Aorta (tissue), 5 donors: ENCODE results near the gene GPR132. TPM values are rescaled to one million over a fixed set of nuclear protein-coding genes. Genes with fewer than 3 reads are reported as not detected.

Source experiments
- ATAC-seq: fragments of 200-7000 bp; cut with Tn5 transposase; one replicate; pipeline ENCODE4 v1.9.1; 2022; ENCODE audit warnings: moderate library complexity; ENCODE audit not compliant: low FRiP score
- DNase-seq, 2 donors: peaks; one replicate each; pipeline ENCODE4 v3.0.0-alpha.2; 2020
- H3K27ac ChIP-seq, 2 donors: one replicate each; pipeline ENCODE4 v1.5.1; 2013; ENCODE audit warnings: low read length in 2 of 2, mild to moderate bottlenecking in 2 of 2, moderate library complexity in 2 of 2, control low read depth in 1 of 2, inconsistent platforms in 1 of 2, low read depth in 1 of 2
- H3K27me3 ChIP-seq, 2 donors: one replicate each; pipeline ENCODE4 v1.6.1; 2013; ENCODE audit warnings: control low read depth in 1 of 2, low read length in 1 of 2, mild to moderate bottlenecking in 1 of 2, moderate library complexity in 1 of 2; ENCODE audit not compliant: insufficient read depth in 2 of 2, control insufficient read depth in 1 of 2
- H3K36me3 ChIP-seq, 2 donors: one replicate each; pipeline ENCODE4 v1.6.1; 2013; ENCODE audit warnings: control low read depth in 1 of 2, low read length in 1 of 2, mild to moderate bottlenecking in 1 of 2; ENCODE audit not compliant: insufficient read depth in 2 of 2, control insufficient read depth in 1 of 2
- H3K4me1 ChIP-seq, 2 donors: one replicate each; pipeline ENCODE4 v1.6.1; 2013; ENCODE audit warnings: low read length in 2 of 2, control low read depth in 1 of 2, mild to moderate bottlenecking in 1 of 2, moderate library complexity in 1 of 2; ENCODE audit not compliant: insufficient read depth in 2 of 2, control insufficient read depth in 1 of 2
- H3K4me3 ChIP-seq, 2 donors: one replicate each; pipeline ENCODE4 v1.5.1; 2013; ENCODE audit warnings: low read length in 2 of 2, control low read depth in 1 of 2, mild to moderate bottlenecking in 1 of 2
- H3K9me3 ChIP-seq: one replicate; pipeline ENCODE4 v1.6.1; 2013; ENCODE audit warnings: mild to moderate bottlenecking, low read length; ENCODE audit not compliant: control insufficient read depth
- whole genome bisulfite sequencing, 2 donors: extraction: QIAGEN DNeasy Blood & Tissue Kit; methylation state at CpG; one replicate each; pipeline ENCODE4 v1.1.7; 2013; 5-methylcytosine and 5-hydroxymethylcytosine counted together
- intact Hi-C, 2 donors: fragments of 100-400 bp; cut with DNase I; formaldehyde crosslinking; loops; one replicate each; pipeline versions ENCODE4 v1.14.2 to v1.15.0; 2022
- polyA plus RNA-seq, 2 donors: library from polyadenylated mRNA; stranded (reverse); fragments of 200-250 nt; gene quantifications; one replicate each; pipeline ENCODE4 v1.2.3, GENCODE V29; 2013
- total RNA-seq, 2 donors: library from RNA; stranded (reverse); fragmentation: NEBNext Ultra II Directional; extraction: Animal tissue kit (Norgen Biotek cat#: 25700); gene quantifications; one replicate each; pipeline ENCODE4 v1.2.1, GENCODE V29; 2021
- donor health status: healthy with polysubstance abuse.
- donor health status: Bipolar disorder and iron deficiency.
- donor health status: DM: no; HTN: no; CAD: no.
- donor health status: DM: no; HTN: no; CAD: no.
- donor health status: DM: yes; HTN: yes; CAD: no.

Gene GPR132
- total and polyA plus RNA-seq, 4 donors, result 1.0 to 5.0 (median 2.9) TPM; not detected in 1

GRCh38 chr14:105025429-105025828, 39.8 kb downstream of the GPR132 start:
- Histone ChIP-seq H3K27me3 (no peaks in the 10 kb centered on the region), H3K9me3 (no peaks in the 10 kb centered on the region), H3K27ac (no peak overlapping the region), H3K4me1 (no peaks in the 10 kb centered on the region), H3K36me3 (no peaks in the 10 kb centered on the region), H3K4me3 (no peak overlapping the region)
- intact Hi-C loops, result no loop called here
- DNase-seq, result peak in 1 of 2 donors; percentile 14
- ATAC-seq, result no peak
- 95 to 97% methylated on average over 6 of the region's 6 CpGs for WGBS, 2 donors

GRCh38 chr14:105023791-105024480, 41.3 kb downstream of the GPR132 start:
- Histone ChIP-seq H3K27ac (no peak overlapping the region), H3K27me3 (no peaks in the 10 kb centered on the region), H3K4me1 (no peaks in the 10 kb centered on the region), H3K9me3 (no peaks in the 10 kb centered on the region), H3K4me3 (no peak overlapping the region), H3K36me3 (no peaks in the 10 kb centered on the region)
- ATAC-seq (no peak), DNase-seq (no peak)
- 70 to 75% methylated on average over 4 of the region's 4 CpGs for WGBS, 2 donors
- intact Hi-C loops, result loop anchor here in 1 of 2 donors (5.0 kb wide), 1 partner anchor 52 kb away; no protein-coding TSS in a partner anchor

- Histone ChIP-seq H3K4me1 (no peaks in the 10 kb centered on the region), H3K9me3 (no peaks in the 10 kb centered on the region), H3K4me3 (no peak overlapping the region), H3K36me3 (no peaks in the 10 kb centered on the region), H3K27me3 (no peaks in the 10 kb centered on the region), H3K27ac (no peak overlapping the region)
- ATAC-seq (no peak), DNase-seq (no peak)
- intact Hi-C loops, result loop anchor here in 1 of 2 donors (5.0 kb wide), 1 partner anchor 51 kb away; no protein-coding TSS in a partner anchor
- 83 to 86% methylated on average over 11 of the region's 11 CpGs for WGBS, 2 donors
Observed at GRCh38 chr14:105023144-105023543, 42.1 kb downstream of the GPR132 start.

GRCh38 chr14:105022276-105022670, 43.0 kb downstream of the GPR132 start:
- Histone ChIP-seq H3K36me3 (no peaks in the 10 kb centered on the region), H3K4me3 (no peak overlapping the region), H3K27me3 (no peaks in the 10 kb centered on the region), H3K4me1 (no peaks in the 10 kb centered on the region), H3K27ac (no peak overlapping the region), H3K9me3 (no peaks in the 10 kb centered on the region)
- DNase-seq (no peak), ATAC-seq (no peak)
- WGBS, 2 donors, result 58 to 61% methylated on average over 2 of the region's 2 CpGs
- intact Hi-C loops, result loop anchor here in 1 of 2 donors (5.0 kb wide), 1 partner anchor 50 kb away; no protein-coding TSS in a partner anchor

- intact Hi-C loops, result loop anchor here (2.0 to 5.0 kb wide), 2 partner anchors 45 to 49 kb away; no protein-coding TSS in a partner anchor
- DNase-seq (no peak), ATAC-seq (no peak)
- no peaks in the 10 kb centered on the region for H3K9me3 ChIP-seq
- peak overlapping the region in 1 of 2 donors; percentile 13 for H3K27ac ChIP-seq
- peak overlapping the region; percentile 51 to 58 for H3K4me3 ChIP-seq
- H3K27me3 ChIP-seq, result no peaks in the 10 kb centered on the region
- H3K4me1 ChIP-seq, result no peaks in the 10 kb centered on the region
- H3K36me3 ChIP-seq, result no peaks in the 10 kb centered on the region
- 5 to 6% methylated on average over 20 of the region's 20 CpGs for WGBS, 2 donors
Observed at GRCh38 chr14:105021656-105022275, 43.5 kb downstream of the GPR132 start.

GRCh38 chr14:105020815-105021655, 44.2 kb downstream of the GPR132 start, which contains the start of gene CDCA4:
Gene CDCA4, minus strand, starts transcription at chr14:105021083. Its CDS starts 9,154 bp downstream, at chr14:105011929.
- peak; percentile 98 for ATAC-seq
- peak within 1 kb of the TSS in 1 of 2 donors; percentile 42 for H3K27ac ChIP-seq
- DNase-seq, result peak; percentile 98 to 99
- no peaks in the 10 kb centered on the region for H3K4me1 ChIP-seq
- WGBS, 2 donors, result 0% methylated on average over 56 to 115 of the region's 115 CpGs
- H3K9me3 ChIP-seq, result no peaks in the 10 kb centered on the region
- H3K27me3 ChIP-seq, result no peaks in the 10 kb centered on the region
- no peaks in the 10 kb centered on the region for H3K36me3 ChIP-seq
- H3K4me3 ChIP-seq, result peak within 1 kb of the TSS; percentile 71 to 87
- intact Hi-C loops, result loop anchor here (2.0 to 5.0 kb wide), 2 partner anchors 44 to 49 kb away; no protein-coding TSS in a partner anchor

- Histone ChIP-seq H3K4me3 (peak overlapping the region; percentile 71 to 87), H3K27ac (peak overlapping the region in 1 of 2 donors; percentile 42), H3K9me3 (no peaks in the 10 kb centered on the region), H3K36me3 (no peaks in the 10 kb centered on the region), H3K4me1 (no peaks in the 10 kb centered on the region), H3K27me3 (no peaks in the 10 kb centered on the region)
- ATAC-seq (peak; percentile 5), DNase-seq (peak in 1 of 2 donors; percentile 57)
- intact Hi-C loops, result loop anchor here (2.0 to 5.0 kb wide), 2 partner anchors 43 to 48 kb away; no protein-coding TSS in a partner anchor
- 6 to 7% methylated on average over 45 to 75 of the region's 75 CpGs for WGBS, 2 donors
Observed at GRCh38 chr14:105019861-105020814, 45.1 kb downstream of the GPR132 start.
